HG03439 (cell line): Measurements from ENCODE around the gene ARIH1.

Source experiments
- ATAC-seq: cut with Tn5 transposase; IDR thresholded peaks from one replicate; pipeline ENCODE4 v1.9.1; 2021; ENCODE audit warnings: mild to moderate bottlenecking, moderate library complexity; ENCODE audit not compliant: unreplicated experiment

ARIH1 gene

DNA sequence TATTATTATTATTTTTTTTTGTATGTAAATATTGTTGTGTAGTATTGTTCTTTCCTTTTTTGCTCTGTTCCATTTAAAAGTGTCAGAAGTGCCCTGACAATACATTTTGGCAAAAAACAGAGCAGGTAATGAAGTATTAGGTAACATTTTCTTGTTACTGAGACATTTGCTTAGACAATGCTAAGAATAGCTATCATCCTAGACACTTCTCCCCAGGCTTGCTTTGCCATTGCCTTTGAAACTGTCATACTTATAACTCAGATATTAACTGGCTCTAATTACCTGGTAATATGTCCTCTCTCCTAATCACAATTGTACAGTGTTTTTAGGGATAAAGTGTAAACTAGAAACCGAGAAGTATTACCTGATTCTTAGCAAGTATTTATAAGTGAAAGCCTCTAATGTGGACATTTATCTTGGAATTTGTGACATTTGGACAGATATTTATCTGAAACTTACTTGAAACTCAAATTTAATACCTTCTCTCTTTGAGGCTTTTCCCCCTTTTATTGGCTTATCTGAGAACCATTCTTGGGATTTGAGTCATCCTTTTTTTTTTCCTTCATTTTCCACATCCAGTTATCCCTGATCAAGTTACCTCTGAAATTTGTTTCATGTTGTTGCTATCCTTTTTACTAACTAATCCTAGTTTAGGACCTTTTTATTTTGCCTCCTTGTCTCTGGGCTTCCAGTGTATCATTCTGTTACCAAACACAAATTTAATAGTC lies 13.1 kb downstream of the ARIH1 start:
- no peak for ATAC-seq

DNA sequence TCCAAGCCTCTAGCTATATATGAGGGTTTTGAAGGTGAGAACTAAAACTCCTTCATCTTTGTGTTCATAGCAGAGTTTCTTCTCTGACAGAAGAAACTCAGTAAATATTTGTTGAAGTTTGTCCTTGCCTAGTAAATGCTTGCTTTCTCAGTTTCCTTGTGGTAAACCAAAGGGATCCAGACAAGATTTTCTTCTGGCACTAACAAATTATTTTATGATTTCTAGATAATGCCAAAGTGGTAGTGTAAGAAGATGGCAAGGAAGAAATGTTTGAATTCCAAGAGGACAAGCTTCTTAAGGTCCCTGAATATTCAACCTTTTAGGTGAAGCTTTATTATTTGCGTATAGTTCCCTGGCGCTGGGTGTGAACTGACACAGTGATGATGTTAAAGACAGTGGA lies 14.4 kb downstream of the ARIH1 start:
- ATAC-seq = no peak

DNA sequence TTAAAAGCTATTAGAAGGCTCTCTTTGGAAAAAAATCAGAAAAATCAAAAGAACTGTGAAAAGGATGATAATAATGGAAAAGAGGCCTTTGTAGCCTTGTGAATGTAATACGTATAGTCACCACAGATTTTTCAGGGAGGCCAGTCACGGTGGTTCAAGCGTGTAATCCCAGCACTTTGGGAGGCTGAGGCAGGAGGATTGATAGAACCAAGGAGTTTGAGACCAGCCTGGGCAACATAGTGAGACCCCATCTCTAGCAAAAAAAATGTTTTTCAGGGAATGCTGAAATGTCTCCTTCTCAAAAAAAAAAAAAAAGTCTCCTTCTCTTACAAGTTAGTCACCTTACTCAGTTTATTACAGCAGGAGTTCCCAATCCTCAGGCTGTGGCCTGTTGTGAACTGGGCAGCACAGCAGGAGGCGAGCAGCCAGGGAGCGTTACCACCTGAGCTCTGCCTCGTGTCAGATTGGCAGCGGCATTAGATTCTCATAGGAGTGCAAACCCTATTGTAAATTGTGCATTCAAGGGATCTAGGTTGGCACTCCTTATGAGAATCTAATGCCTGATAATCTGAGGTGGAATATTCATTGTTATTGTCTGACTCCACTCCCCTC lies 15.9 kb downstream of the ARIH1 start:
- ATAC-seq = no peak

DNA sequence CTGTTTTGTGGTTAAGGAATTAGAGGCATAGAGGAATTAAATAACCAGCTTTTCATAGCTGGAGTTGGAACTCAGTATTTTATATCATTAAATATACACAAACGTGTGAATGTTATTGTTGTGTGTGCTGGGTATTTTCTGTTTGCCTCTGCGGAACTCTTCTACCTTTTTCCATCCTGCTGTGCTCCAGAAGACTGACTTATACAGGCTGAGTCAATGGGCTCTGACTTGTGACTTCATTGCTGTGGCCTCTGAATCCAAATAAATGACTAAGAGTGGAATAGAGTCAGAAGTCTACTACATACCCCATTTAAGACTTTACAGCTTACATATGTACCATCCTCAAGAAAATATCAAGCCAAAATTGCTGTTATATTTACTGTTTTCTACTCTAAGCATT lies 17.6 kb downstream of the ARIH1 start:
- no peak for ATAC-seq

DNA sequence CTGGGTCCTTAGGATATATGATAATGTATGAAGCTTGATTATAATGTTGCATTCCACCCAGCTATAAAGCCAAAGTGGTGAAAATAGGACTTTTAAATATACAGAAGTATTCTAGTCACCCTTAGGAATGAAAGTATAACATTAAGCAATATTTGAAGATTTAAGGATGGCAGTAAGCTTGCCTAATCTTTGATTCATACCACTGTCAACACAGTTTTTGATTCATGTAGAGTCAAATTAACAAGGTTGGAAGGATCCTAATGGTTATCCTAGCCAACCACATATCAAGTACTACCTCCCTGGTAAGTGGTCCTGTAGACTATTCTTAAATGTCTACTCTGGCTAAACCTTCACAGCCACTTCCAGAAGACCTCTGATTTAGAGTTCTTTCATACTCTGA lies 18.6 kb downstream of the ARIH1 start:
- no peak for ATAC-seq

DNA sequence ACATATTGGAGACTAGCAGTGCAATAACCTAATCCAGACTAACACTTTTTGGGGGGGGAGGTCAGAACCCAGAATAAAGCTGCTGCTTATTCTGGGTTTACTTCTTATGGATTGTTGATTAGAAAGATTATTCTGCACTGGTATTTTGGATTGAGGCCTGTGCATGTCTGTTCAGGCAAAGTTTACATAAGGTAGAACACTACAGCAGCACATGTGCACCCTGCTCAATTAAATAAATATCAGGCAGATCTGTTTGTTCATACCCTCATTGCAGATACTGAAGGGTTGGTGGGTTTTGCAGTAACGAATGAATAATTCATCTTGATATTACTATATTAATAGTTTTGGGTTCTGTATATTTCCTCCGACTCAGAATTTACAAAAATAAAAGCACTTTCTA lies 19.1 kb downstream of the ARIH1 start:
- ATAC-seq = no peak

DNA sequence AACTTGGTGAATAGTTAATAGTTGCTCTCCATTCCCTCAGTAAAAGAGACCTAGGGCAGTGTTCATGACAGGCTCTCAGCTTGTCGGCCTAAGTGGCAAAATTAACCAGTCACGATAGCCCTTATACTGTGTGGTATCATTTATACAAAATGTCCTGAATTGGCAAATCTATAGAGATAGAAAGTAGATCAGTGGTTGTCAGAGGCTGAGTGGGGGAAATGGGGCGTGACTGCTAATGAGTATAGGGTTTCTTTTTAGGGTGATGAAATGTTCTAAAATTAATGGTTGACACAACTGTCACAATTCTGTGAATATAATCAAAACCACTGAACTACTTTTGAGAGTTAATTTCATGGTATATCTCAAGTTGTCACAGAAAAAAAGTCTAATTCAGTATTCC lies 20.9 kb downstream of the ARIH1 start:
- no peak for ATAC-seq

DNA sequence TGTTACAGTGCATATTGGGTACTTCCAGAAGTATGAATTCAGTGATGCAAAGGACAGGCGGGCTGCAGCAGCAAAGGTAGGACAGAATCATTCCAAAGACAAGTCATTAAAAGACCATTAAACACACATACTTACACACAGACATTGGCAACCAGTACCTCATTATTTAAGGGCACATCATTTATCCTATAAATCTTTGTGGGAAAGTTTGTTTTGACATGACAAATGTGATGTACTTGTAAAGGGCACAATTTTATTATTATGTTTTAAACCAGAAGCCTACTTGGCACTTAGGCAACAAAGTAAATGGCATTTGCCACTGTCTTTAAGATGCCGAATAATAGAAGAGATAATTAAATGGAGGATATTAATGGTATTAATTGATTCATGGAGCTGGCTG lies 22.7 kb downstream of the ARIH1 start:
- ATAC-seq = no peak

DNA sequence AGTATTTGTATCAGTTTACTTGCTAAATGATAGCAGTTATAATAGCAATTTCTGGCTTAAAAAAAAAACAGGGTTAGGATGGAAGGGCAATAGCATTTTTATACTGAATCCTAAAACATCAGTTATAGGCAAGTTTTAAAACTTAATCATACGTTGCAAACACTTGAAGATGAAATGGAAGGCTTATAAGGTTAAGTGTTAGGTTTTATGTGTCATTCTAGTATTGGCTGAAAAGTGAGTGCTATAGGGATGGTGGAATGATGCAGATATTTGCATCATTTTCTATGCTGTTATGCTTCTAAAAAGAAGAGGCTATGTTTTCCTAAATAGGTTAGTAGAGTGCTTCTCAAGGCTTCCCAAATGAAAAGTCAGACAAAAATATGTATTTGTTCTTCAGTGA lies 23.3 kb downstream of the ARIH1 start:
- no peak for ATAC-seq

DNA sequence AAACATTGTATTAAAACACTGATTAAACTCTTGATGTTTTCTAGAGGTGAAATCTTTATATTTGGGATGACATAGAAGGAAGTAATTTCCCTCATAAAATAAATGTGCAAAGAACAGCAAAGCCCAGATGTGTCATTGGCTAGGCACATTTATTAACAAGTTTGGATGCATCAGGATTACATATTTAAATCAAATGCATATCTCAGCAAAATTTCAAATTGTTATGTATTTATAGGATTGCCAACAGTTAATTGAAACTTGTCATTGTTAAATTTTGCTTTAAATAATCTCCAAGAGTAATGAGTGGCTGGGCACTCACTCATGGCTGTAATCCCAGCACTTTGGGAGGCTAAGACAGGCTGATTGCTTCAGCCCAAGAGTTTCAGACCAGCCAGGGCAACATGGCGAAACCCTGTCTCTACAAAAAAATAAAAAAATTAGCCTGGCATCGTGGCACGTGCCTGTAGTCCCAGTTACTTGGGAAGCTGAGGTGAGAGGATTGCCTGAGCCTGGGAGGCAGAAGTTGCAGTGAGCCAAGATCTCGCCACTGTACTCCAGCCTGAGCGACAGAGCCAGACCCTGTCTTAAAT lies 28.2 kb downstream of the ARIH1 start:
- no peak for ATAC-seq

DNA sequence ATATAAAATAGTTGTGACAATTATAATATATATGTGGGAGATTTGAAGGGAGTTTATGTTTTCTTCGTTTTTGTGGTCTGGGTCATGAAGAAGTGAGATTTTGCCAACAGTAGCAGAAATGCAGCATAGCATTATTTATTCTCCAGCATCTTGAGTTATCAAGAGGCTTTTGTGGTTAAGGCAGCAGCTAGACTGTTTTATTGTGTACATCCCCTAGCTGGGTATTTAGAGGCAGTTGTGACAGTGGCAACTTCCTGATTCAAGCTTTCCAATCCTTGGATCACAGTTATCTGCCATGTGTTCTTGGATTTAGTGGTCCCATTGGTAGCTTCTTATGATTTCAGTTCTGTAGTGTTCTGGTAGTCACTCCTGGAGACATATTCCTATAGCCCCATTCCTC lies 29.0 kb downstream of the ARIH1 start:
- no peak for ATAC-seq

DNA sequence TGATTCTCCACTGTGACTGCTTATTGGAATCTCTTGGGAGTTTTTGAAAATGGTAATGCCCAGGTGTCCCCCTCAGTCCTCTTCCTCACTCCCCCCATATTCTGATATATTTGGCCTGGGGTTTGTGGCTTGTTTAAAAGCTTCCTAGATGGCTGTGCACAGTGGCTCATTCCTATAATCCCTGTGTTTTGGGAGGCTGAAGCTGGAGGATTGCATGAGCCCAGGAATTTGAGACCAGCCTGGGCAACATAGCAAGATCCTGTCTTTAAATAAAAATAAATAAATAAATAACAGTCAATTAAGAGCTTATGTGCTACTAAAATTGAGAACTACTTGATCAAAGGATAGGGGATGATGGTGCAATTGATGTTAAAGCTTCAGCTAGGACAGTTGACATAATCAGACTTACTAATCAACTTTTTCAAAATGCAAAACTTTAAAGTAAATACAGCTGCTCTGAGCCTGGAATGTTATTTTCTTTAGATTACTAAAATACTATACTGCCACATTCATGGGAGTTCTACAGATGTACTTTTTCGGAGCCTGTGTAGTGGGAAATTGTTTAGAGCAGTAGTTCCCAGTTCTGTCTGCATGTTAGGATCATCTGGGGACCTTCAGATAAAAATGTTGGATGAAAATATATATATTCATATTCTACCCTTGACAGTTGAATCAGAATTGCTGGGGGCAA lies 33.4 kb downstream of the ARIH1 start:
- no peak for ATAC-seq

DNA sequence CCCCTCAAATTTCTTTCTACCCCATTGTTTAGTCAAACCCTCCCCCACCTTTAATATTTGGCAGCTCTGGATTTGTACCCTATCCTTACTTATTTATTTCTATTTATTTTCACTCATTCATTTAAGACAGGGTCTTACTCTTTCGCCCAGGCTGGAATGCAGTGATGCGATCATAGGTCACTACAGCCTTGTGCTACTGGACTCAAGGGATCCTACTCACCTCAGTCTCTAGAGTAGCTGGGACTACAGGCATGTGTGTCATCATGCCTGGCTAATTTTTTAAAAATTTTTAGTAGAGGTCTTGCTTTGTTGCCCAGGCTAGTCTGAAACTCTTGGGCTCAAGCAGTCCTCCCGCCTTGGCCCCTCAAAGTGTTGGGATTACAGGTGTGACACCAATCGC lies 35.4 kb downstream of the ARIH1 start:
- ATAC-seq = no peak

DNA sequence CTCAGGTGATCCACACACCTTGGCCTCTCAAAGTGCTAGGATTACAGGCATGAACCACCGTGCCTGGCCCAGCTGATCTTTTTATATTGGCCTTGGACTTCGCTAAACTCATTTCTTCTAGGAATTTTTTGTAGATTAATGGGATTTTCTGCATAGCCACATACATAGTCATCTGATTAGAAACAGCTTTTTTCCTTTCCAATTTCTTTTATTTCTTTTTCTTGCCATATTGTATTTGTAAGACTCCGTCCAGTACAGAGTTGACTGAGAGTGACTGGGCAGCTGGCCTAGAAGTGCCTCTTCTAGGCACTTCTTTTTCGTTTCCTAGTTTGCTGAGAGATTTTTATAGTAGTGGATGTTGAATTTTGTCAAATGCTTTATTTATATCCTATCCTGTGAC lies 37.4 kb downstream of the ARIH1 start:
- no peak for ATAC-seq

DNA sequence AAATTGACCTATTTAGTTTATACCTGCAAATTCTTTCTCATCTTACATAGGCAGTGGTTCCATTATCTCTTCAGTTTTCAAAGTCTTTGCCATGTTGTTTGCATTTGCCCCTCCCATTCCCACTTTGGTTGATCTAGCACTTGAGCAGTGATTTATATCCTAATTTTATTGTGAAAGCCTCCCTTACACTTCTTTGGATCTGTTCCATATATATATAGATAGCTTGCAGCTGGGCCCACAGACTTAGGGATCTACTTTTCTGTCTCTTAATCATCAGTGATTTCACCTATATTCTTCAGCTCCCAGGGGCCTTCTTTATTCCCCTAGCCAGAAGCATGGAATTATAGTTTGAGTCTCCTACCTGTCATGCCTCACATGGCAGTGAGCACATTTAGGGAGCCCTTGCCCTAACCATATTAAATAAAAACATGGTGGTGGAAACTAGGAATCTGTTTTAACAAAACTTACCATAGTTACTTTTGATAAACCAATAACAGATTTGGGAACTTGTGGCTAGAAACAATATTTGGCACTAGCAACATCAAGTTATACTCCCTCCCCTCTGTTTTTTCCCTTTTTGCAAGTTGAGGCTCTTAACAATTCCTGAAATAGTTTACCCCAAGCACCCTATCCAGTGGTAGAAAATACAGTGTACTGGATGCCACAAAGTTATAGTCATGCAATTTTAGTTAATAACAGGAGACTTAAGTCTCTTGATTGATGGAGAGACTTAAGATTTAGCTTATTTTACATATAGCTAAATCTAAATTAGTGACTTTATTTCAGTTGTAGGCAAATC lies 41.7 kb downstream of the ARIH1 start:
- no peak for ATAC-seq

DNA sequence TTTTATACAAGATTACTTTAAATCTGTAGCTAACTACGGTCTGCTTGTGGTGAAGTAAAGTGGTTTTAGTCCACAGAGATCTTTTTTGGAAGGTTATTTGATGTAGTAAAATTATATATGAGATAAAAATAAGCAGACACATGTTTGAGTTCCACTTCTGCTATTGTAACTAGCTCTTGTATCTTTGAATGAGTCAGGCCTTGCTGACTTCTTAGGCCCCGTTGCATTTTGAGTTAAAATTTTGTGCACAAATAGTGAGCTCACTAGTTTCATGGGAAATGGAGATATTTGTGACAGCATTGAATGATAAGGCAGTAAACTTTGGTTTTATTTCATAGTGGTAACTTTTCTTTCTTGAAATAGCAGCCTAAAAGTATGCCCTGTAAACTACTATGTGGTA lies 42.6 kb downstream of the ARIH1 start:
- ATAC-seq = no peak

DNA sequence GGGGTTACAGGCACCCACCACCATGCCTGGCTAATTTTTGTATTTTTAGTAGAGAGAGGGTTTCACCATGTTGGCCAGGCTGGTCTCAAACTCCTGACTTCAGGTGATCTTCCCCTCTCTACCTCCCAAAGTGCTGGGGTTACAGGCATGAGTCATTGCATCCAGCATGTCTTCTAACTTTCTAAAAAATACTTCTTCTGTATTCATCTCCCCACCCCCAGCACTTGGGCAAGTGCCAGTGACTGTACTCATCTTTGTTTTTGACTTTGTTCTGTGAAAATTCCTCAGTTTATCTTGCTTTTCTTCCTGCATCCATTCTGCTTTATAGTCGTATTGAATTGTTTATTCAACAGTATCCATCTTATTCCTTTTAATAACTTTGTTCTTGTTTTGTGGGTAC lies 47.6 kb downstream of the ARIH1 start:
- ATAC-seq = no peak

DNA sequence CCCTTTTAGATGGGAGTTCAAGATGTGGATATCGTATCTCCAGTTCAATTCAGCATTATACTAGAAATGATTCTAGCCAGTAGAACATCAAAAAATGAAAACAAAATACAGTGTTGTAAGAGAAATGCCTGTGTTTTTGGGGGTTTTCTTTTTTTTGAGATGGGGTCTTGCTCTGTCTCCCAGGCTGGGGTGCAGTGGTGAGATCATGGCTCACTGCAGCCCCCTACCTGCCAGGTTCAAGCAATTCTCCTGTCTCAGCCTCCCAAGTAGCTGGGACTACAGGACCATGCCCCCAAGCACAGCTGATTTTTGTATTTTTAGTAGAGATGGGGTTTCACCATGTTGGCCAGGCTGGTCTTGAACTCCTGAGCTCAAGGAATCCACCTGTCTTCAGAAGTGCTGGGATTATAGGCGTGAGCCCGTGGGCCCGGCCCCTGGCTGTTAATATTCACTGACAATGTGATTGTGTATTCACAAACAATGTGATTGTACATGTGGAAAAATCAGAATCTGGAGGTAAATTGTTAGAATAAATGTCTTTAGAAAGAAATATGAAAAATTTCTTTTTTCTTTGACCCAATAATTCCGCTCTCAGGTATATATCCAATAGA lies 59.0 kb downstream of the ARIH1 start:
- ATAC-seq = no peak

DNA sequence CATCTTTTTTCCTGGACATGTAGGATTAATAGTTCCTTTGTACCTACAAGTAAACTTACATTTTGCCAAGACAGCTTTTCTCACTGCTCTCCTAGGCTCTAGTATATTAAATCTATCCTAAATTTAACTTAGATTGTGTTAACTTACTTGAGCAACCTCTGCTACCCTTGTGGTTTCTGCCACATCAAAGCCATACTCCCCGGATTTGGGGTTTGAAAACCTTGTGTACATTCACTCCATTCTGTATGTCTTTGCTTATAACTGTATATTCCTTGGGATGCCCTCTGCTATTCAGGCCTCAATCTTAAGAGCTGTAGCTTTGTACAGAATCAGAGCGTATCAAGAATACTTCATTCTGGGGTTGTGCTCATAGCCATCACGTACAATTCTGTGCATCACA lies 60.4 kb downstream of the ARIH1 start:
- no peak for ATAC-seq

DNA sequence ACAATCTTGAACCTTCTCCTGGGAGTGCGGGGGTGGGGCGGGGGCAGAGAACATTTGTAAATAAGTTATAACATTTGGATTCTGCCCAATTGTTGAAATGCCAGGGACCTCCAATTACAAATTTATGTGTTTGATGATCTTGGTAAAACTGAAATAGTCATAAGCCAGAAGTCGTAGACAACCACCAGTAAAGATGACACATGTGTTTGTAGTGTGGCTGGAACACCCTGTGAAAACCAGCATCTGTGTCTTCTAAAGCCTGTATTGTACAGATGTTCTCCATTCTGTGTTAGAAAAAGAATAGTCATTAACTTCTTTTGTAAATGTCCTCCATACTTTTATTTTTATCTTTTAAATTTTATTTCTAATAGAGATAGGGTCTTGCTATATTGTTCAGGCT lies 61.8 kb downstream of the ARIH1 start:
- no peak for ATAC-seq

DNA sequence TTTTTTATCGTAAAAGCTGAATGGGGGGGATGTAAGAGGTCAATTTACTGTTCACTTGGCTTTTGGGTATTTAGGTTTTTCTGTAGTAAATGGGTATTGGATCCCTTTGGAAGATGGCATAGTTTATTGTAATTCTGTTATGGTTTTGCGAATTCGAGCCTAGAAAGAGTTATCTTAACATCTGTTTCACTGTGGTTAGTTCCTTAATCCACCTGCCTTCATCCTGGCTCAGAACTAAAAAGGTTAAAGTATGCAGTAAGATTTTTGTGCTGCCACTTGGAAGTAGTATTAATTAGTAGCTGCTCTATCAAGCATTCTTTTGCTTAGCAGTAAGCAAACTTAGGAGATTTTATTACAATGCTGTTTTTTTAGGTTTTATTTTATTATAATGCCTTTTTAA lies 62.4 kb downstream of the ARIH1 start:
- no peak for ATAC-seq
